Measurements from ENCODE around the gene KHDC3L. TPM values are rescaled to one million over a fixed set of nuclear protein-coding genes. Genes with fewer than 3 reads are reported as not detected.

The KHDC3L gene
- total RNA-seq (2022; extraction: Qiagen RNA extraction), result not detected in 5 replicates

GRCh38 chr6:73362358-73362757 is at the start of gene KHDC3L:
Gene KHDC3L, plus strand, starts transcription at chr6:73362658. Its CDS starts 72 bp downstream, at chr6:73362730.

GRCh38 chr6:73353636-73354593 is 8.5 kb upstream of the KHDC3L start, which contains the start of gene DPPA5:
Gene DPPA5, minus strand, starts transcription at chr6:73354276. Its CDS starts 51 bp downstream, at chr6:73354225.

GRCh38 chr6:73369563-73369962 is 7.1 kb downstream of the KHDC3L start, which contains the start of gene OOEP:
Gene OOEP, minus strand, starts transcription at chr6:73369897. Its CDS starts 105 bp downstream, at chr6:73369792.

GRCh38 chr6:73394577-73395354 is 32.3 kb downstream of the KHDC3L start, which contains the start of gene DDX43:
Gene DDX43, plus strand, starts transcription at chr6:73394828. Its CDS starts 78 bp downstream, at chr6:73394906.

Other genes starting within 250 kb of the KHDC3L start
- gene KHDC1L, start 137.2 kb upstream of the KHDC3L start, total RNA-seq (2022; extraction: Qiagen RNA extraction), result 0.22 to 0.33 TPM (median 0.26 TPM) in 5 replicates
- gene KHDC1, start 99.5 kb upstream of the KHDC3L start, total RNA-seq (2022; extraction: Qiagen RNA extraction), result 2.8 to 3.9 TPM (median 3.3 TPM) in 5 replicates
- not detected in 5 replicates for gene DPPA5, start 8.4 kb upstream of the KHDC3L start, total RNA-seq (2022; extraction: Qiagen RNA extraction)
- gene OOEP, start 7.2 kb downstream of the KHDC3L start, total RNA-seq (2022; extraction: Qiagen RNA extraction), result not detected in 5 replicates
- gene DDX43, start 32.2 kb downstream of the KHDC3L start, total RNA-seq (2022; extraction: Qiagen RNA extraction), result not detected in 5 replicates
- 3.6 to 4.3 TPM (median 4.2 TPM) in 5 replicates for gene CGAS, start 89.6 kb downstream of the KHDC3L start, total RNA-seq (2022; extraction: Qiagen RNA extraction)
- 8.8 to 10.4 TPM (median 9.5 TPM) in 5 replicates for gene MTO1, start 99.1 kb downstream of the KHDC3L start, total RNA-seq (2022; extraction: Qiagen RNA extraction)
- 7,252 to 8,874 TPM (median 7,528 TPM) in 5 replicates for gene EEF1A1, start 158.4 kb downstream of the KHDC3L start, total RNA-seq (2022; extraction: Qiagen RNA extraction)

Measured in A549 treated with AZD2906 at 1 μM for 4 hours (cell line).